Common myeloid progenitor, CD34-positive (primary cell): Measurements from ENCODE around the gene NRBP1.

Source experiments
- CTCF ChIA-PET: fragments of 350-600 bp; sonication (Branson Sonifier 250); formaldehyde crosslinking; loops from one replicate; lab custom pipeline; 2021; ENCODE audit warnings: antibody characterized with exemption; lab: Charles Lee
- POLR2A ChIA-PET: fragments of 350-600 bp; sonication (Branson Sonifier 250); formaldehyde crosslinking; loops from one replicate; lab custom pipeline; 2021; ENCODE audit warnings: antibody characterized with exemption; lab: Charles Lee
- DNase-seq, 3 donors: peaks; one replicate each; pipeline versions ENCODE4 v3.0.0 to v3.0.0-alpha.2; 2013
- H3K27ac ChIP-seq, 2 experiments: 1 replicate in 1 of 2; 2 replicates in 1 of 2; pipeline ENCODE4 v1.7.0; 2013; ENCODE audit warnings: inconsistent platforms in 2 of 2, low read length in 2 of 2, mild to moderate bottlenecking in 2 of 2, low read depth in 1 of 2, moderate library complexity in 1 of 2; ENCODE audit not compliant: severe bottlenecking in 2 of 2, insufficient read depth in 1 of 2, poor library complexity in 1 of 2
- H3K27me3 ChIP-seq, 5 experiments: replicated peaks in 2 of 5; 1 replicate in 3 of 5; 2 replicates in 2 of 5; pipeline versions ENCODE4 v1.6.1 to v1.7.0; 2013; ENCODE audit warnings: low read length in 4 of 5, mild to moderate bottlenecking in 2 of 5, moderate library complexity in 2 of 5, inconsistent platforms in 1 of 5; ENCODE audit not compliant: insufficient read depth in 5 of 5, control insufficient read depth in 4 of 5
- H3K36me3 ChIP-seq, 4 experiments: 1 replicate in 2 of 4; 2 replicates in 2 of 4; pipeline versions ENCODE4 v1.6.1 to v1.7.0; 2013; ENCODE audit warnings: low read length in 3 of 4, control low read depth in 1 of 4, mild to moderate bottlenecking in 1 of 4; ENCODE audit not compliant: control insufficient read depth in 4 of 4, insufficient read depth in 4 of 4
- H3K4me1 ChIP-seq, 4 experiments: 1 replicate in 3 of 4; 2 replicates in 1 of 4; pipeline versions ENCODE4 v1.6.1 to v1.7.1; 2013; ENCODE audit warnings: low read length in 3 of 4, mild to moderate bottlenecking in 3 of 4, control low read depth in 1 of 4, inconsistent platforms in 1 of 4, moderate library complexity in 1 of 4; ENCODE audit not compliant: control insufficient read depth in 4 of 4, insufficient read depth in 4 of 4; ENCODE audit errors: control extremely low read depth in 1 of 4
- H3K4me3 ChIP-seq, 7 experiments: 1 replicate in 4 of 7; 2 replicates in 3 of 7; pipeline versions ENCODE4 v1.5.1 to v1.7.0; 2013; ENCODE audit warnings: mild to moderate bottlenecking in 7 of 7, low read length in 6 of 7, moderate library complexity in 6 of 7, inconsistent platforms in 2 of 7, low read depth in 2 of 7, control low read depth in 1 of 7; ENCODE audit not compliant: insufficient read depth in 4 of 7, control insufficient read depth in 1 of 7; ENCODE audit errors: extremely low read depth in 1 of 7
- H3K9me3 ChIP-seq, 5 experiments: 1 replicate in 4 of 5; 2 replicates in 1 of 5; pipeline versions ENCODE4 v1.6.1 to v1.7.1; 2013; ENCODE audit warnings: low read length in 4 of 5, mild to moderate bottlenecking in 2 of 5, inconsistent platforms in 1 of 5, low read depth in 1 of 5, moderate library complexity in 1 of 5; ENCODE audit not compliant: control insufficient read depth in 4 of 5, insufficient read depth in 2 of 5; ENCODE audit errors: control extremely low read depth in 1 of 5
- WGBS: methylation state at CpG from one replicate; pipeline ENCODE4 v1.1.5; 2013; ENCODE audit not compliant: insufficient coverage; 5-methylcytosine and 5-hydroxymethylcytosine counted together

The NRBP1 gene

DNA sequence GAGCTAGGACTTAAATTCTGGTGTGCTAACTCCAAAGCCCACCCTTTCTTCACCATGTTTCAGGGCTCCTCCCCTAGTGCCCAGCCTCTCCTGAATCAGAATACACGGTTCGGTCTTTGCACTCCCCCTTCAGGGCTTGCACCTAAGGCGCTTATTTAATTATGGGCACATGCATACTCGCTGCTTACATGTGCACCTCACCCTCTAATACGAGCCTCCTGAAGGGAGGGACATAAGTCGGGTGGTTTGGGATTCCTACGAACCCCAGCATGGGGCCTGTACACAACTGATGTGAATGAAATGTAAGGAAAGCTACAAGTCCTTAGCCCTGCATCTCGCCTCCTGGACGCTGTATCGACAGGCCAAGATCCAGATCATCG, 60.7 kb downstream of the NRBP1 start:
- Histone ChIP-seq H3K9me3 (no peaks in the 10 kb centered on the region), H3K4me1 (peaks cover 0 to 16% (median 11%) of the 10 kb centered on the region in 4 experiments), H3K27me3 (peaks cover 0 to 10% (median 6%) of the 10 kb centered on the region in 5 experiments), H3K4me3 (peak overlapping the region; percentile 29 to 97 (median 85)), H3K36me3 (peaks cover 6 to 13% (median 10%) of the 10 kb centered on the region in 4 experiments), H3K27ac (peak overlapping the region; percentile 34 to 79)
- CTCF ChIA-PET, result interaction anchor here (0.7 to 1.4 kb wide), 3 partner anchors 9 to 145 kb away, joined by 3 to 4 read pairs (median 3); no protein-coding TSS in a partner anchor
- POLR2A ChIA-PET, result no interaction called here
- DNase-seq, result peak; percentile 48 to 64 (median 59)
- 0% methylated on average over 10 of the region's 11 CpGs for WGBS

DNA sequence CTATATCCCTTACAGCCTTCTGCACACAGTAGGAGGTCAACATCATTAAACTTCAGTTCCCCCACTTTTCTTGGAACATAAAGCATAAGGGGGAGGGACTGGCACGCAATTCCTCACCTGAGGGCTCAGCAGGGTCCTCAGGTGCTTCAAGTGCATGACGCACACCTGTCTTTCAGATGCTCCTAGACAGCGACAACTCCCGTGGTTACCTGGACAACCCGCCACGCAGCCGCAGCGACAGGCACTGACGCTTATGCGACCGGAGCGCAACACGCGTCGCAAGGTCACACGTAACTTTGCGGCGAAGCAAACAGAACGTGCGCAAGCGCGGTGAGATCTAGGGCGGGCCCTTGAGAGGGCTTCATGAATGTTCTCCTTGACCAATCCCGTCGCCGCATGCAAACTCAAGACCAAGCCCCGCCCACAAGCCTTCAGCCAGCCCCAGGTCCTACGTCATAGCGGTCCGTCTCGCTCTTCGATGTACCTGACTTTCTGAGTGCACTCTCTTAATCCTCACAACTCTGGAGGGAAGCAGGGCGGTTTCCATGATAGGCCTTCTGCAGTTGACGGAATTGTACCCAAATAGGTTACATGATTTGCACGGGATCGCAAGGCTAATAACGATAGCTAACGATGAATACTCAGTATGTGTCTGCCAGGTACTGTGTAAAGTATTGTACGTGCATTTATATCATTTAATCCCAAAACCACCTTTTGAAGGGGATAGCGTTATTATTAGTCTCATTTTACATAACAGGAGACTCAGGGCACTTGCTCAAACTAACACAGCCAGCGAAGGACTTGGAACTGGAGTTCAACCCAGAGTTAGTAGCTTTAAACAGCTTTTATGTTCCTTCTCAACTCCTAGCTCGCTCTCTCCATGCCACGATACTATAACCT, 61.3 kb downstream of the NRBP1 start, which contains the start of gene IFT172:
TSS of gene IFT172 (minus strand) at position 246 of the 900 bp plus-strand sequence. CDS start at position 156, 90 bp downstream.
- POLR2A ChIA-PET, result interaction anchor here (0.6 kb wide), 1 partner anchor 245 kb away, joined by 3 read pairs; no protein-coding TSS in a partner anchor
- CTCF ChIA-PET, result interaction anchor here (0.7 to 1.4 kb wide), 2 partner anchors 9 to 144 kb away, joined by 3 to 4 read pairs; no protein-coding TSS in a partner anchor
- Histone ChIP-seq H3K9me3 (no peaks in the 10 kb centered on the region), H3K4me1 (peaks cover 0 to 20% (median 15%) of the 10 kb centered on the region in 4 experiments), H3K27me3 (peaks cover 0 to 16% (median 11%) of the 10 kb centered on the region in 5 experiments), H3K27ac (peak within 1 kb of the TSS; percentile 34 to 79), H3K36me3 (peaks cover 6 to 10% (median 7%) of the 10 kb centered on the region in 4 experiments), H3K4me3 (peak within 1 kb of the TSS; percentile 32 to 97 (median 85))
- WGBS, result 4% methylated on average over 37 of the region's 43 CpGs
- DNase-seq, result peak; percentile 99 to 100 (median 100)
